ENCODE measurements around the gene PGC.

GRCh38 chr6:41732149-41732548 is 15.0 kb downstream of the PGC start:
- TF ChIP-seq, protein P1, sequence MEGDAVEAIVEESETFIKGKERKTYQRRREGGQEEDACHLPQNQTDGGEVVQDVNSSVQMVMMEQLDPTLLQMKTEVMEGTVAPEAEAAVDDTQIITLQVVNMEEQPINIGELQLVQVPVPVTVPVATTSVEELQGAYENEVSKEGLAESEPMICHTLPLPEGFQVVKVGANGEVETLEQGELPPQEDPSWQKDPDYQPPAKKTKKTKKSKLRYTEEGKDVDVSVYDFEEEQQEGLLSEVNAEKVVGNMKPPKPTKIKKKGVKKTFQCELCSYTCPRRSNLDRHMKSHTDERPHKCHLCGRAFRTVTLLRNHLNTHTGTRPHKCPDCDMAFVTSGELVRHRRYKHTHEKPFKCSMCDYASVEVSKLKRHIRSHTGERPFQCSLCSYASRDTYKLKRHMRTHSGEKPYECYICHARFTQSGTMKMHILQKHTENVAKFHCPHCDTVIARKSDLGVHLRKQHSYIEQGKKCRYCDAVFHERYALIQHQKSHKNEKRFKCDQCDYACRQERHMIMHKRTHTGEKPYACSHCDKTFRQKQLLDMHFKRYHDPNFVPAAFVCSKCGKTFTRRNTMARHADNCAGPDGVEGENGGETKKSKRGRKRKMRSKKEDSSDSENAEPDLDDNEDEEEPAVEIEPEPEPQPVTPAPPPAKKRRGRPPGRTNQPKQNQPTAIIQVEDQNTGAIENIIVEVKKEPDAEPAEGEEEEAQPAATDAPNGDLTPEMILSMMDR (IDR thresholded peaks at IDR 0.05): no peak
- no peak for TF ChIP-seq EZH2 (IDR thresholded peaks at IDR 0.05; ENCODE audit: borderline replicate concordance, insufficient read depth, low read depth, low read length, poor library complexity, severe bottlenecking)
